ENCODE measurements around the gene SLC25A5.

Gene SLC25A5

GRCh38 chrX:119474615-119475388, 6.6 kb downstream of the SLC25A5 start:
- Histone ChIP-seq H3K9me2 (replicated peaks; ENCODE audit: insufficient read depth, low read length) (no peaks in the 10 kb centered on the region), H2AFZ (ENCODE audit: low read depth, low read length, severe bottlenecking) (no peak overlapping the region), H3K79me2 (ENCODE audit: insufficient read depth, low read length) (no peaks in the 10 kb centered on the region), H3K4me2 (ENCODE audit: low read depth, low read length, poor library complexity, severe bottlenecking) (no peak overlapping the region), H3K4me3 (ENCODE audit: insufficient read depth, low read length, poor library complexity, severe bottlenecking) (no peak overlapping the region), H3K9me3 (ENCODE audit: insufficient read depth, low read length) (no peaks in the 10 kb centered on the region), H3K27me3 (ENCODE audit: low read length) (no peaks in the 10 kb centered on the region), H3K9ac (ENCODE audit: low read length) (no peak overlapping the region), H4K20me1 (ENCODE audit: low read depth, low read length) (peaks cover 3% of the 10 kb centered on the region; the same call in 1 of the 2 replicates), H3K27ac (ENCODE audit: low read depth, low read length) (no peak overlapping the region), H3K36me3 (ENCODE audit: low read length) (peaks cover 5% of the 10 kb centered on the region; the same call in 1 of the 2 replicates), H3F3A (ENCODE audit: insufficient read depth) (peaks cover 27% of the 10 kb centered on the region)
- TF ChIP-seq CTCF (IDR thresholded peaks at IDR 0.05; ENCODE audit: insufficient read depth, low read length, poor library complexity, severe bottlenecking), result no peak
- no peak for TF ChIP-seq EZH2phosphoT487 (conservative IDR thresholded peaks at IDR 0.05; ENCODE audit: low read length)

GRCh38 chrX:119475389-119476101, 7.3 kb downstream of the SLC25A5 start:
- TF ChIP-seq EZH2phosphoT487 (conservative IDR thresholded peaks at IDR 0.05; ENCODE audit: low read length), result no peak
- no peak for TF ChIP-seq CTCF (IDR thresholded peaks at IDR 0.05; ENCODE audit: insufficient read depth, low read length, poor library complexity, severe bottlenecking)
- Histone ChIP-seq H3K79me2 (ENCODE audit: insufficient read depth, low read length) (no peaks in the 10 kb centered on the region), H3F3A (ENCODE audit: insufficient read depth) (peaks cover 23% of the 10 kb centered on the region), H4K20me1 (ENCODE audit: low read depth, low read length) (no peaks in the 10 kb centered on the region), H3K27me3 (ENCODE audit: low read length) (no peaks in the 10 kb centered on the region), H3K9me2 (replicated peaks; ENCODE audit: insufficient read depth, low read length) (no peaks in the 10 kb centered on the region), H3K9ac (ENCODE audit: low read length) (no peak overlapping the region), H3K4me2 (ENCODE audit: low read depth, low read length, poor library complexity, severe bottlenecking) (no peak overlapping the region), H3K4me3 (ENCODE audit: insufficient read depth, low read length, poor library complexity, severe bottlenecking) (no peak overlapping the region), H3K27ac (ENCODE audit: low read depth, low read length) (no peak overlapping the region), H3K36me3 (ENCODE audit: low read length) (peaks cover under 1% of the 10 kb centered on the region; the same call in 1 of the 2 replicates), H3K9me3 (ENCODE audit: insufficient read depth, low read length) (no peaks in the 10 kb centered on the region), H2AFZ (ENCODE audit: low read depth, low read length, severe bottlenecking) (no peak overlapping the region)

GRCh38 chrX:119477812-119478232, 9.6 kb downstream of the SLC25A5 start:
- no peaks in the 10 kb centered on the region for H3K9me2 ChIP-seq (replicated peaks; ENCODE audit: insufficient read depth, low read length)
- TF ChIP-seq EZH2phosphoT487 (conservative IDR thresholded peaks at IDR 0.05; ENCODE audit: low read length), result no peak
- no peak for TF ChIP-seq CTCF (IDR thresholded peaks at IDR 0.05; ENCODE audit: insufficient read depth, low read length, poor library complexity, severe bottlenecking)
- no peaks in the 10 kb centered on the region for H3K27me3 ChIP-seq (ENCODE audit: low read length)
- H3K36me3 ChIP-seq (ENCODE audit: low read length), result no peaks in the 10 kb centered on the region
- no peak overlapping the region for H3K4me2 ChIP-seq (ENCODE audit: low read depth, low read length, poor library complexity, severe bottlenecking)
- no peak overlapping the region for H3K27ac ChIP-seq (ENCODE audit: low read depth, low read length)
- no peaks in the 10 kb centered on the region for H3K79me2 ChIP-seq (ENCODE audit: insufficient read depth, low read length)
- no peak overlapping the region for H3K9ac ChIP-seq (ENCODE audit: low read length)
- no peak overlapping the region for H3K4me3 ChIP-seq (ENCODE audit: insufficient read depth, low read length, poor library complexity, severe bottlenecking)
- H3K9me3 ChIP-seq (ENCODE audit: insufficient read depth, low read length), result no peaks in the 10 kb centered on the region
- H3F3A ChIP-seq (ENCODE audit: insufficient read depth), result peaks cover 6% of the 10 kb centered on the region; the same call in 1 of the 2 replicates
- no peak overlapping the region for H2AFZ ChIP-seq (ENCODE audit: low read depth, low read length, severe bottlenecking)
- no peaks in the 10 kb centered on the region for H4K20me1 ChIP-seq (ENCODE audit: low read depth, low read length)
